ENCODE measurements around the gene DRC1.

DNA sequence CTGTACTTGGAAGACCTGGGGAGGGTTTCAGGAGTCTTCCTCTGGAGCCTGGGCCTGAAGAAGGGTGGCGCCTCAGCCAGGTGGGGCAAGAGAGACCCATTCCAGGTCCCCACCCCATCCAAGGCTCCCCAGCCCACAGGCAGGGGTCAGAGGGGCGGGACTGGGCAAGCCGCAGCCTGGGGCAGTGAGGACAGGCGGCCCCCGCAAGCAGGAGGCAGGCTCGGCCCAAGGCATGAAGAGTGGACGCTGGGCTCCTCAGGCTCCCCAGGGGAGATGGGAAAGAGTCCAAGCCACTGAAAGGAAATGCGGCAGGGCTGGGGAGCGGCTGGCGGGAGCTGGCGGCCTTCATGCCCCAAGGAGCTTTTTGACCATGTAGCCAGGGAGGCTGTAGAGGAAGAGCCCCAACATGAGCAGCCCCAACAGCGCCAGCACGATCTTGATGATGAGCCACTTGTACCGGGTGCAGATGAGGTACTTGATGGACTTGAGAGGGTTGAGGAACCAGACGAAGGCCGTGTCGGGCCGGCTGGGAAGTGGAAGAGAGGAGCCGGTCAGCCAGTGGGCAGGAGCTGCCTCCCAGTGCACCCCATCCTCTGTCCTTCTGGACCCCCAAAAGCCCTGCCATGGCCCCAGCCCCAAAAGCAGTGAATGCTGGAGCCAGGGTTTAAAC is 56.1 kb downstream of the DRC1 start:
- no peak for TF ChIP-seq POLR2AphosphoS5 (IDR thresholded peaks at IDR 0.05; ENCODE audit: low read depth)
- TF ChIP-seq, protein P1, sequence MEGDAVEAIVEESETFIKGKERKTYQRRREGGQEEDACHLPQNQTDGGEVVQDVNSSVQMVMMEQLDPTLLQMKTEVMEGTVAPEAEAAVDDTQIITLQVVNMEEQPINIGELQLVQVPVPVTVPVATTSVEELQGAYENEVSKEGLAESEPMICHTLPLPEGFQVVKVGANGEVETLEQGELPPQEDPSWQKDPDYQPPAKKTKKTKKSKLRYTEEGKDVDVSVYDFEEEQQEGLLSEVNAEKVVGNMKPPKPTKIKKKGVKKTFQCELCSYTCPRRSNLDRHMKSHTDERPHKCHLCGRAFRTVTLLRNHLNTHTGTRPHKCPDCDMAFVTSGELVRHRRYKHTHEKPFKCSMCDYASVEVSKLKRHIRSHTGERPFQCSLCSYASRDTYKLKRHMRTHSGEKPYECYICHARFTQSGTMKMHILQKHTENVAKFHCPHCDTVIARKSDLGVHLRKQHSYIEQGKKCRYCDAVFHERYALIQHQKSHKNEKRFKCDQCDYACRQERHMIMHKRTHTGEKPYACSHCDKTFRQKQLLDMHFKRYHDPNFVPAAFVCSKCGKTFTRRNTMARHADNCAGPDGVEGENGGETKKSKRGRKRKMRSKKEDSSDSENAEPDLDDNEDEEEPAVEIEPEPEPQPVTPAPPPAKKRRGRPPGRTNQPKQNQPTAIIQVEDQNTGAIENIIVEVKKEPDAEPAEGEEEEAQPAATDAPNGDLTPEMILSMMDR (IDR thresholded peaks at IDR 0.05; ENCODE audit: insufficient read depth, low read length), result no peak
- no peak for TF ChIP-seq GABPA (IDR thresholded peaks at IDR 0.05; ENCODE audit: low read depth)
- no peak for TF ChIP-seq SPI1 (IDR thresholded peaks at IDR 0.05; ENCODE audit: borderline replicate concordance, low read depth)
- no peak for TF ChIP-seq REST (IDR thresholded peaks at IDR 0.05; ENCODE audit: insufficient replicate concordance, low read depth)

Data from HL-60 (cell line).